Measurements from ENCODE around the gene ASF1B. TPM values are rescaled to one million over a fixed set of nuclear protein-coding genes. Genes with fewer than 3 reads are reported as not detected.
"Not testable (repeated sequence)": the region's sequence is repeated elsewhere in the genome, so short reads cannot be mapped to it uniquely, and the experiment has no call there.

The ASF1B gene
- total RNA-seq, 6 donors from 2014 or later, result 1.2 to 4.9 (median 3.0) TPM

- peaks cover 35 to 40% (median 37%) of the 10 kb centered on the region in 4 donors for H3K4me1 ChIP-seq
- WGBS, 2 donors, result 11 to 18% methylated on average over 21 of the region's 21 CpGs
- H3K27ac ChIP-seq, result peak overlapping the region; percentile 74 to 88 (median 78)
- ATAC-seq (ENCODE audit: low FRiP score in 2 of 2), result peak in 1 of 2 donors; percentile 56
- TF ChIP-seq CTCF (IDR thresholded peaks at IDR 0.05), result no peak
- no peak for TF ChIP-seq POLR2AphosphoS5 (IDR thresholded peaks at IDR 0.05)
- no peak for TF ChIP-seq EP300 (IDR thresholded peaks at IDR 0.05)
- no peak for TF ChIP-seq POLR2A (IDR thresholded peaks at IDR 0.05)
- no peaks in the 10 kb centered on the region for H3K9me3 ChIP-seq
- peak; percentile 46 to 94 for DNase-seq
- peak overlapping the region in 3 of 4 donors; percentile 11 to 31 (median 24) for H3K4me3 ChIP-seq
- H3K36me3 ChIP-seq, result peaks cover 0 to 18% (median 11%) of the 10 kb centered on the region in 4 donors
- H3K27me3 ChIP-seq, result no peaks in the 10 kb centered on the region
Observed at GRCh38 chr19:14149509-14149994, 13.2 kb upstream of the ASF1B start.

- ATAC-seq (ENCODE audit: low FRiP score in 2 of 2) (no peak), DNase-seq (no peak)
- peaks cover 0 to 13% (median 10%) of the 10 kb centered on the region in 4 donors for H3K36me3 ChIP-seq
- H3K27me3 ChIP-seq, result no peaks in the 10 kb centered on the region
- H3K27ac ChIP-seq, result peak overlapping the region; percentile 74 to 88 (median 78)
- H3K4me3 ChIP-seq, result peak overlapping the region in 2 of 4 donors; percentile 24 to 31
- 42 to 62% methylated on average over 6 to 13 of the region's 13 CpGs for WGBS, 2 donors
- peaks cover 35 to 40% (median 37%) of the 10 kb centered on the region in 4 donors for H3K4me1 ChIP-seq
- TF ChIP-seq CTCF (IDR thresholded peaks at IDR 0.05), result no peak
- TF ChIP-seq EP300 (IDR thresholded peaks at IDR 0.05), result no peak
- TF ChIP-seq POLR2AphosphoS5 (IDR thresholded peaks at IDR 0.05), result no peak
- no peak for TF ChIP-seq POLR2A (IDR thresholded peaks at IDR 0.05)
- no peaks in the 10 kb centered on the region for H3K9me3 ChIP-seq
Observed at GRCh38 chr19:14148751-14149410, 12.5 kb upstream of the ASF1B start.

- Histone ChIP-seq H3K9me3 (no peaks in the 10 kb centered on the region), H3K4me3 (no peak overlapping the region), H3K4me1 (peaks cover 35 to 40% (median 37%) of the 10 kb centered on the region in 4 donors), H3K27me3 (no peaks in the 10 kb centered on the region), H3K27ac (peak overlapping the region; percentile 74 to 88 (median 78)), H3K36me3 (peaks cover 0 to 12% (median 10%) of the 10 kb centered on the region in 4 donors)
- 29% methylated on average over 14 to 16 of the region's 20 CpGs for WGBS, 2 donors
- TF ChIP-seq CTCF (IDR thresholded peaks at IDR 0.05), result peak; percentile 84 to 92 (median 87)
- peak in 1 of 4 donors; percentile 10 for TF ChIP-seq POLR2A (IDR thresholded peaks at IDR 0.05)
- TF ChIP-seq POLR2AphosphoS5 (IDR thresholded peaks at IDR 0.05), result no peak
- no peak for TF ChIP-seq EP300 (IDR thresholded peaks at IDR 0.05)
- DNase-seq, result peak; percentile 78 to 87
- peak; percentile 89 to 91 for ATAC-seq (ENCODE audit: low FRiP score in 2 of 2)
Observed at GRCh38 chr19:14147797-14148605, 11.6 kb upstream of the ASF1B start.

GRCh38 chr19:14146789-14147216 lies 10.4 kb upstream of the ASF1B start:
- Histone ChIP-seq H3K27me3 (no peaks in the 10 kb centered on the region), H3K4me3 (no peak overlapping the region), H3K27ac (no peak overlapping the region), H3K4me1 (peaks cover 35 to 40% (median 37%) of the 10 kb centered on the region in 4 donors), H3K9me3 (no peaks in the 10 kb centered on the region), H3K36me3 (peaks cover 0 to 2% (median under 1%) of the 10 kb centered on the region in 4 donors)
- TF ChIP-seq POLR2AphosphoS5 (IDR thresholded peaks at IDR 0.05) (no peak), CTCF (IDR thresholded peaks at IDR 0.05) (no peak), POLR2A (IDR thresholded peaks at IDR 0.05) (no peak), EP300 (IDR thresholded peaks at IDR 0.05) (no peak)
- DNase-seq, result no peak
- ATAC-seq (ENCODE audit: low FRiP score in 2 of 2), result peak in 1 of 2 donors; percentile 53
- WGBS, 2 donors, result 52 to 81% methylated on average over 3 to 7 of the region's 7 CpGs

GRCh38 chr19:14146169-14146568 lies 9.8 kb upstream of the ASF1B start:
- H3K4me3 ChIP-seq; H3K36me3 ChIP-seq; H3K27ac ChIP-seq; H3K27me3 ChIP-seq; DNase-seq; H3K9me3 ChIP-seq; ATAC-seq (ENCODE audit: low FRiP score in 2 of 2): not testable (repeated sequence)
- peaks cover 33 to 37% (median 35%) of the 10 kb centered on the region in 4 donors for H3K4me1 ChIP-seq
- 88 to 91% methylated on average over 8 to 10 of the region's 10 CpGs for WGBS, 2 donors

Measured in upper lobe of left lung (tissue), 6 donors.